HK-2 (cell line): Measurements from ENCODE around the gene GRM8.

Source experiments
- DNase-seq: peaks from one replicate; pipeline ENCODE4 v3.0.0-alpha.2; 2018; ENCODE audit not compliant: unreplicated experiment

Gene GRM8

GRCh38 chr7:127034186-127034806 lies 218.4 kb downstream of the GRM8 start:
- DNase-seq, result no peak

- DNase-seq, result no peak
These were observed 222.9 kb downstream of the GRM8 start for GRCh38 chr7:127029823-127030222.

GRCh38 chr7:127021857-127022256 lies 230.9 kb downstream of the GRM8 start:
- no peak for DNase-seq

- DNase-seq, result no peak
These were observed 231.6 kb downstream of the GRM8 start for GRCh38 chr7:127021019-127021738.

- DNase-seq, result no peak
These were observed 233.9 kb downstream of the GRM8 start for GRCh38 chr7:127018889-127019288.

- no peak for DNase-seq
These were observed 235.5 kb downstream of the GRM8 start for GRCh38 chr7:127017196-127017595.

GRCh38 chr7:127000725-127001124 lies 252.0 kb downstream of the GRM8 start:
- DNase-seq, result no peak

GRCh38 chr7:126996659-126997058 lies 256.1 kb downstream of the GRM8 start:
- DNase-seq, result no peak

- no peak for DNase-seq
These were observed 259.0 kb downstream of the GRM8 start for GRCh38 chr7:126993626-126994213.

- DNase-seq, result no peak
These were observed 264.7 kb downstream of the GRM8 start for GRCh38 chr7:126988022-126988421.

- no peak for DNase-seq
These were observed 273.0 kb downstream of the GRM8 start for GRCh38 chr7:126979722-126980121.

GRCh38 chr7:126978865-126979264 lies 273.9 kb downstream of the GRM8 start:
- DNase-seq, result no peak

GRCh38 chr7:126973066-126973465 lies 279.7 kb downstream of the GRM8 start:
- no peak for DNase-seq

GRCh38 chr7:126972571-126972970 lies 280.2 kb downstream of the GRM8 start:
- no peak for DNase-seq

- no peak for DNase-seq
These were observed 293.1 kb downstream of the GRM8 start for GRCh38 chr7:126959649-126960048.

GRCh38 chr7:126958367-126958766 lies 294.4 kb downstream of the GRM8 start:
- no peak for DNase-seq

- DNase-seq, result no peak
These were observed 295.3 kb downstream of the GRM8 start for GRCh38 chr7:126957443-126957842.

- no peak for DNase-seq
These were observed 299.3 kb downstream of the GRM8 start for GRCh38 chr7:126953461-126953860.

GRCh38 chr7:126948664-126949063 lies 304.1 kb downstream of the GRM8 start:
- DNase-seq, result peak; percentile 69

- DNase-seq, result peak; percentile 38
These were observed 311.9 kb downstream of the GRM8 start for GRCh38 chr7:126940723-126941307.

- DNase-seq, result peak; percentile 14
These were observed 315.6 kb downstream of the GRM8 start for GRCh38 chr7:126937171-126937570.

GRCh38 chr7:126931581-126931980 lies 321.2 kb downstream of the GRM8 start:
- DNase-seq, result no peak

- DNase-seq, result no peak
These were observed 322.6 kb downstream of the GRM8 start for GRCh38 chr7:126930166-126930565.
